Progenitor cell of endocrine pancreas (in vitro differentiated cells): Measurements from ENCODE around the gene CREG1. TPM values are rescaled to one million over a fixed set of nuclear protein-coding genes. Genes with fewer than 3 reads are reported as not detected.

ENCODE experiments used
- DNase-seq: peaks from one replicate; pipeline ENCODE4 v3.0.0; 2021; ENCODE audit warnings: low spot score; ENCODE audit not compliant: unreplicated experiment
- H3K27ac Mint-ChIP-seq: 2 replicates; pipeline ENCODE4 v1.8.0; 2021; ENCODE audit warnings: mild to moderate bottlenecking, moderate library complexity, mixed read lengths
- H3K27me3 Mint-ChIP-seq: 2 replicates; pipeline ENCODE4 v1.8.0; 2021; ENCODE audit warnings: mixed read lengths
- H3K36me3 Mint-ChIP-seq: 2 replicates; pipeline ENCODE4 v1.8.0; 2022; ENCODE audit warnings: mixed read lengths; ENCODE audit not compliant: insufficient read depth
- H3K4me1 Mint-ChIP-seq: 2 replicates; pipeline ENCODE4 v1.8.0; 2021; ENCODE audit warnings: low read depth, mixed read lengths
- H3K4me3 Mint-ChIP-seq: 2 replicates; pipeline ENCODE4 v1.8.0; 2021; ENCODE audit warnings: low read depth, mild to moderate bottlenecking, moderate library complexity, mixed read lengths
- H3K9me3 Mint-ChIP-seq: 2 replicates; pipeline ENCODE4 v1.8.0; 2021; ENCODE audit warnings: low read depth, mixed read lengths
- CTCF ChIP-seq: fragments of 200-600 bp; sonication (generic); IDR thresholded peaks from one replicate; pipeline ENCODE4 v1.5.0; 2021; ENCODE audit warnings: antibody characterized with exemption, mild to moderate bottlenecking; ENCODE audit not compliant: unreplicated experiment
- total RNA-seq: library from RNA; stranded (reverse); gene quantifications from 2 replicates; pipeline ENCODE4 v1.2.1, GENCODE V29; 2021

Gene CREG1
- total RNA-seq, 1 donor from 2014 or later, result 27.7 TPM

- Mint-ChIP-seq H3K9me3 (no peaks in the 10 kb centered on the region), H3K36me3 (peaks cover 8% of the 10 kb centered on the region), H3K4me1 (peaks cover 5% of the 10 kb centered on the region), H3K4me3 (no peak overlapping the region), H3K27me3 (no peaks in the 10 kb centered on the region), H3K27ac (no peak overlapping the region)
- no peak for TF ChIP-seq CTCF
- no peak for DNase-seq
These were observed 6.6 kb downstream of the CREG1 start for GRCh38 chr1:167546935-167547334.

GRCh38 chr1:167545349-167545748, 8.2 kb downstream of the CREG1 start:
- Mint-ChIP-seq H3K27me3 (no peaks in the 10 kb centered on the region), H3K36me3 (peaks cover 8% of the 10 kb centered on the region), H3K27ac (no peak overlapping the region), H3K4me3 (no peak overlapping the region), H3K9me3 (no peaks in the 10 kb centered on the region), H3K4me1 (peaks cover 4% of the 10 kb centered on the region)
- no peak for DNase-seq
- TF ChIP-seq CTCF, result no peak

DNA sequence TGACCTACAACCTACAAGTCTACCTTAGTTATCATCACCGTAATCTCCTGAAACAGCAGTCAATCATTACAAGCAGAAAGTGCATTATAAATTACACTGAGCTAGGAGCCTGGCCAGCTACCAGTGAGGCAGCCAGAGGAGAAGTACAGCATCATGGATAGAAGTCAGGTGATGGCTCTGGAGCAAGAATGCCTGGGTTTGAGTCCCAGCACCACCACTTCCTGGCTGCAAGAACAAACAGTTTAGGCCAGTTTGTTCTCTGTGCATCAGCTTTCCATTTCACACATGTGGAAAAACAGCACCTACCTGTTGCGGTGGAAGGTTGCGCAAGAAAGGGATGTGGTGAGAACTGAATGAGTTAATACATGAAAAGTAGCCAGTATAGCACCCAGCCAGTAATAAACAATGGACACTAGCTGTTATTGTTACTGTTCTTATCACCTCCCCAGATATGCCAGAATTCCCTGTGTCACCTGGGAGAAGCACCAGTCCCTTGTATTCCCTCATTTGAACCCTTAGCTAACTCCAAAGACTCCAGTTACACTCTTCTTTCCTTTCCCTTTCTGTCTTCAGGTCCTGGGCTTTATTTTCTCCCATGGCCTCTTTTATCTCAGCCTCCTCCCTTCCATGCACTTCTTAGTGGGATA, 9.0 kb downstream of the CREG1 start:
- H3K4me3 Mint-ChIP-seq, result no peak overlapping the region
- H3K27me3 Mint-ChIP-seq, result no peaks in the 10 kb centered on the region
- no peak for DNase-seq
- H3K9me3 Mint-ChIP-seq, result no peaks in the 10 kb centered on the region
- peaks cover 8% of the 10 kb centered on the region for H3K36me3 Mint-ChIP-seq
- no peak overlapping the region for H3K27ac Mint-ChIP-seq
- TF ChIP-seq CTCF, result no peak
- H3K4me1 Mint-ChIP-seq, result peaks cover 3% of the 10 kb centered on the region

DNA sequence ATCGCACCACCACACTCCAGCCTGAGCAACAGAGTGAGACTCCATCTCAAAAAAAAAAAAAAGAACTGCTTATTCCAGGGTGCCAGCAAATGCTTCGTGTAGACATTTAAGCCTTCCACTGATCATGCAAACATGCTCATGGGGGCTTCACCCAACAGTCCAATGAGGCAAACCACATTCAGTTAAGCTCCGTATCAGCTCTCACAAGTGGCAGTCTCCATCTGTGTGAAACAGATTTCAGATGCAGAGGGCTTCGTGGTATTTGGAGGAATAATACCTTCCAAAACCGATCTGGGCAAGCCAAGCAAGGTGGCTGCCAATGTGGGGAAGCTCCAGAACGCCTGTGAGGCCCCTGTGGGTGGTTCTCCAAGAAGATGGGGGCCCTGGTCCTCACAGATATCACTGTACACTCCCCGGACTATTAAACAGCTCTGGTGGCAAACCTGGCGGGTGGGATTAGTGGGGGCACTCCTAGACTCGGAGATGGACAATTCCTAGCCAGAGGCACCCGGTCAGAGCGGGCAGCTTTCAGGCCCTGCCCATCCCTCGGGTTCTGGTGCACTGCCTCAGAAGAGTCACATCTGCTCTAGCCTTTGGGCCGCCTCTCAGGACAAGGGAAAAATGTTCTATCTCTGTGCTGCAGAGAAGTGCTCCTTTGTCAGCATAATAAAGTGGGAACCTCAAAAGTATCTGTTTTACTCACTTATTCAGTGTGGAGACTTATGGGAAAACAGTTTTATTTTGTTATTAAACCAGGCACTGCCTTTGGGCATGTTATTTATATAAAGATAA, 10.2 kb downstream of the CREG1 start:
- DNase-seq, result no peak
- Mint-ChIP-seq H3K9me3 (no peaks in the 10 kb centered on the region), H3K4me3 (no peak overlapping the region), H3K27me3 (no peaks in the 10 kb centered on the region), H3K36me3 (peaks cover 8% of the 10 kb centered on the region), H3K27ac (no peak overlapping the region), H3K4me1 (peaks cover 4% of the 10 kb centered on the region)
- TF ChIP-seq CTCF, result no peak

GRCh38 chr1:167542109-167543032, 11.2 kb downstream of the CREG1 start:
- H3K4me1 Mint-ChIP-seq, result peaks cover 4% of the 10 kb centered on the region
- peaks cover 5% of the 10 kb centered on the region for H3K36me3 Mint-ChIP-seq
- H3K4me3 Mint-ChIP-seq, result no peak overlapping the region
- no peak for DNase-seq
- H3K9me3 Mint-ChIP-seq, result no peaks in the 10 kb centered on the region
- H3K27ac Mint-ChIP-seq, result no peak overlapping the region
- H3K27me3 Mint-ChIP-seq, result no peaks in the 10 kb centered on the region
- TF ChIP-seq CTCF, result no peak
